Endothelial cell of umbilical vein (primary cell): ENCODE measurements around the gene CAMTA1. TPM values are rescaled to one million over a fixed set of nuclear protein-coding genes. Genes with fewer than 3 reads are reported as not detected.

ENCODE experiments used
- BruUV-seq: library from RNA; stranded (reverse); fragments of 400-500 nt; replicated peaks from 2 replicates; lab custom pipeline; 2021; lab: Mats Ljungman, UMichigan
- CTCF ChIA-PET: fragments of 300-600, 350-600 bp; sonication (Branson Sonifier 250); formaldehyde crosslinking; loops from one replicate; lab custom pipeline; 2021; ENCODE audit warnings: antibody characterized with exemption, inconsistent platforms; lab: Charles Lee
- POLR2A ChIA-PET: fragments of 300-600, 350-600 bp; sonication (Branson Sonifier 250); formaldehyde crosslinking; loops from one replicate; lab custom pipeline; 2021; ENCODE audit warnings: antibody characterized with exemption, inconsistent platforms; lab: Charles Lee
- DNase-seq: peaks from one replicate; pipeline ENCODE4 v3.0.0-alpha.2; 2011; ENCODE audit warnings: low read depth, low spot score
- FAIRE-seq: peaks from 2 replicates; lab custom pipeline; 2011; peaks lifted over from hg19 to GRCh38; lab: Jason Lieb, UNC
- H2AFZ ChIP-seq: 2 replicates; pipeline ENCODE4 v1.6.0; 2012; ENCODE audit warnings: low read depth, low read length, control low read depth, inconsistent platforms
- H3K27ac ChIP-seq: 2 replicates; pipeline ENCODE4 v1.5.1; 2011; ENCODE audit warnings: low read depth, mild to moderate bottlenecking, control low read depth, low read length, moderate library complexity; ENCODE audit not compliant: insufficient read depth
- H3K27me3 ChIP-seq, 2 experiments: 2 replicates each; pipeline versions ENCODE4 v1.6.0 to v1.6.1; 2011; ENCODE audit warnings: low read length in 2 of 2, mixed read lengths in 1 of 2; ENCODE audit not compliant: control insufficient read depth in 2 of 2, insufficient read depth in 2 of 2
- H3K36me3 ChIP-seq, 2 experiments: 2 replicates in 1 of 2; 3 replicates in 1 of 2; pipeline ENCODE4 v1.5.1; 2011; ENCODE audit warnings: low read length in 2 of 2, mild to moderate bottlenecking in 1 of 2, moderate library complexity in 1 of 2; ENCODE audit not compliant: control insufficient read depth in 2 of 2, insufficient read depth in 2 of 2; ENCODE audit errors: extremely low read depth in 1 of 2
- H3K4me1 ChIP-seq: 3 replicates; pipeline ENCODE4 v1.5.1; 2011; ENCODE audit warnings: mild to moderate bottlenecking, low read length; ENCODE audit not compliant: control insufficient read depth, insufficient read depth; ENCODE audit errors: extremely low read depth
- H3K4me2 ChIP-seq: 2 replicates; pipeline ENCODE4 v1.6.1; 2011; ENCODE audit warnings: low read length, control low read depth, mixed read lengths; ENCODE audit not compliant: insufficient read depth
- H3K4me3 ChIP-seq, 3 experiments: fragments of 200-600 bp in 1 of 3; sonication (generic), shearing (Covaris generic) in 1 of 3; replicated peaks in 1 of 3; 2 replicates each; pipeline ENCODE4 v1.5.1; 2011 to 2016; ENCODE audit warnings: control low read depth in 3 of 3, low read length in 3 of 3, mild to moderate bottlenecking in 2 of 3, inconsistent platforms in 1 of 3, low read depth in 1 of 3, moderate library complexity in 1 of 3; ENCODE audit not compliant: insufficient read depth in 1 of 3
- H3K79me2 ChIP-seq: 2 replicates; pipeline ENCODE4 v1.6.0; 2012; ENCODE audit warnings: low read length, inconsistent platforms; ENCODE audit not compliant: control insufficient read depth, insufficient read depth
- H3K9ac ChIP-seq: replicated peaks from 2 replicates; pipeline ENCODE3; 2011; ENCODE audit warnings: low read length, control low read depth; ENCODE audit not compliant: insufficient read depth; ENCODE audit errors: extremely low read depth
- H3K9me1 ChIP-seq: replicated peaks from 3 replicates; pipeline ENCODE4 v1.6.0; 2011; ENCODE audit warnings: mild to moderate bottlenecking, low read length; ENCODE audit not compliant: control insufficient read depth, insufficient read depth; ENCODE audit errors: extremely low read depth
- H3K9me3 ChIP-seq: replicated peaks from 2 replicates; pipeline ENCODE4 v1.5.1; 2012; ENCODE audit warnings: low read length, inconsistent platforms; ENCODE audit not compliant: control insufficient read depth, insufficient read depth
- H4K20me1 ChIP-seq: replicated peaks from 2 replicates; pipeline ENCODE3; 2011; ENCODE audit warnings: mild to moderate bottlenecking, low read length; ENCODE audit not compliant: control insufficient read depth, insufficient read depth; ENCODE audit errors: extremely low read depth
- EZH2 ChIP-seq: IDR thresholded peaks from 2 replicates; pipeline ENCODE4 v1.6.1; 2012; ENCODE audit warnings: borderline replicate concordance, low read depth, mild to moderate bottlenecking, moderate library complexity, low read length, inconsistent platforms; ENCODE audit not compliant: severe bottlenecking
- FOS ChIP-seq: IDR thresholded peaks from 2 replicates; pipeline ENCODE4 v1.6.1; 2011; ENCODE audit warnings: mild to moderate bottlenecking, low read length, moderate library complexity, borderline replicate concordance; ENCODE audit not compliant: insufficient read depth
- GATA2 ChIP-seq: IDR thresholded peaks from 2 replicates; pipeline ENCODE4 v1.7.0; 2011; ENCODE audit warnings: low read depth, mild to moderate bottlenecking, moderate library complexity, mixed read lengths, low read length; ENCODE audit not compliant: insufficient read length, insufficient read depth
- JUN ChIP-seq: IDR thresholded peaks from 2 replicates; pipeline ENCODE4 v1.6.1; 2011; ENCODE audit warnings: borderline replicate concordance, low read depth; ENCODE audit not compliant: insufficient read length, insufficient read depth
- MYC ChIP-seq: IDR thresholded peaks from one replicate; pipeline ENCODE4 v1.6.1; 2011; ENCODE audit warnings: mild to moderate bottlenecking, low read depth, low read length
- POLR2A ChIP-seq: IDR thresholded peaks from 2 replicates; pipeline ENCODE4 v1.6.1; 2012; ENCODE audit warnings: low read depth, mild to moderate bottlenecking, control low read depth, low read length
- POLR2AphosphoS5 ChIP-seq: IDR thresholded peaks from 2 replicates; pipeline ENCODE4 v1.6.1; 2012; ENCODE audit warnings: low read depth, mild to moderate bottlenecking, control low read depth, low read length, moderate library complexity; ENCODE audit not compliant: insufficient read depth
- dilution Hi-C: fragments of 300-500 bp; cut with MboI; formaldehyde crosslinking; loops from one replicate; pipeline ENCODE4 v1.15.0; 2019; ENCODE audit warnings: low sequenced_read_pairs; ENCODE audit not compliant: extremely low pct_ligation_motif_present
- intact Hi-C: fragments of 100-400 bp; cut with micrococcal nuclease; formaldehyde crosslinking; loops from one replicate; pipeline ENCODE4 v1.10.0; 2022
- polyA plus RNA-seq, 4 experiments: library from polyadenylated mRNA; depleted of rRNA in 3 of 4; stranded (reverse) in 3 of 4; unstranded in 1 of 4; fragments of >200 nt; gene quantifications; 2 replicates each; pipeline versions ENCODE4 v1.2.1 to v1.2.3, GENCODE V29; 2011 to 2012; ENCODE audit warnings: missing spikeins in 1 of 4
- total RNA-seq: library from RNA; stranded (reverse); gene quantifications from 2 replicates; pipeline ENCODE4 v1.2.3, GENCODE V29; 2021
- TF ChIP-seq, protein P1 (sequence below), 2 donors: IDR thresholded peaks; 1 replicate in 1 of 2; 2 replicates in 1 of 2; pipeline ENCODE4 v1.5.1; 2011; ENCODE audit warnings: low read length in 2 of 2, mild to moderate bottlenecking in 2 of 2, moderate library complexity in 2 of 2, control low read depth in 1 of 2, inconsistent platforms in 1 of 2, low read depth in 1 of 2; ENCODE audit not compliant: insufficient read depth in 1 of 2; ENCODE audit errors: extremely low read depth in 1 of 2
- TF ChIP-seq, protein P2 (sequence below): IDR thresholded peaks from 2 replicates; pipeline ENCODE4 v1.6.1; 2011; ENCODE audit not compliant: insufficient read depth, insufficient read length

CAMTA1 gene
- total and polyA plus RNA-seq, 2 donors (not counting 3 experiments of a cell fraction or from before 2014, with no cell fraction given), result 50.8 to 92.7 TPM

DNA sequence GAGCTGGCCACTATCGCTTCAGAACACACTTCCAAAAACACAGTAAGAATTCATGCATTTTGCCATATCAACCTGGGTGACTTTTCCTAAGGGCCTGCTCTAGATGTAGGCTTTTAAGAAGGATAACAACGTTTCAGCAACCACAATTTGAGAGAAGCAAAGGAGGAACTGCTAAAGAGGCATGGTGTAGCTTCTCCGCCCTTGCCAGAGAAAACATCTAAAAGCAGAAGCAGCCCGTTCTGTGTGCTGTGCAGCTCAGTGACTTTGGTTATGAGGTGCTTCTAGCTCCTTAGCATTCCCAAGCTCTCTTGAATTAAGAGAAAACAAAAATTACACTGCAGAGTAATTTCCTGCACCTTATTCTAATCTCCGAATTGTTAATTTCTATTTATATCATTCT is 1001.5 kb downstream of the CAMTA1 start:
- no peak overlapping the region for H3K9ac ChIP-seq
- peaks cover 2% of the 10 kb centered on the region for H3K9me3 ChIP-seq
- no peaks in the 10 kb centered on the region for H3K27me3 ChIP-seq
- H3K27ac ChIP-seq, result no peak overlapping the region
- intact Hi-C loops (no loop called here), dilution Hi-C loops (no loop called here)
- H3K4me2 ChIP-seq, result no peak overlapping the region
- no peaks in the 10 kb centered on the region for H3K36me3 ChIP-seq
- H2AFZ ChIP-seq, result no peak overlapping the region
- H3K79me2 ChIP-seq, result no peaks in the 10 kb centered on the region
- POLR2A ChIA-PET, result interaction anchor here (0.6 kb wide), 1 partner anchor 12 kb away, joined by 12 read pairs; no protein-coding TSS in a partner anchor
- CTCF ChIA-PET, result interaction anchor here (1.6 kb wide), 1 partner anchor 24 kb away, joined by 3 read pairs; no protein-coding TSS in a partner anchor
- no peak overlapping the region for H3K4me3 ChIP-seq
- DNase-seq (no peak), FAIRE-seq (no peak)
- no peaks in the 10 kb centered on the region for H4K20me1 ChIP-seq
- BruUV-seq, result no TSS peak
- peaks cover 6% of the 10 kb centered on the region for H3K4me1 ChIP-seq
- H3K9me1 ChIP-seq, result no peaks in the 10 kb centered on the region
- TF ChIP-seq, protein P1, sequence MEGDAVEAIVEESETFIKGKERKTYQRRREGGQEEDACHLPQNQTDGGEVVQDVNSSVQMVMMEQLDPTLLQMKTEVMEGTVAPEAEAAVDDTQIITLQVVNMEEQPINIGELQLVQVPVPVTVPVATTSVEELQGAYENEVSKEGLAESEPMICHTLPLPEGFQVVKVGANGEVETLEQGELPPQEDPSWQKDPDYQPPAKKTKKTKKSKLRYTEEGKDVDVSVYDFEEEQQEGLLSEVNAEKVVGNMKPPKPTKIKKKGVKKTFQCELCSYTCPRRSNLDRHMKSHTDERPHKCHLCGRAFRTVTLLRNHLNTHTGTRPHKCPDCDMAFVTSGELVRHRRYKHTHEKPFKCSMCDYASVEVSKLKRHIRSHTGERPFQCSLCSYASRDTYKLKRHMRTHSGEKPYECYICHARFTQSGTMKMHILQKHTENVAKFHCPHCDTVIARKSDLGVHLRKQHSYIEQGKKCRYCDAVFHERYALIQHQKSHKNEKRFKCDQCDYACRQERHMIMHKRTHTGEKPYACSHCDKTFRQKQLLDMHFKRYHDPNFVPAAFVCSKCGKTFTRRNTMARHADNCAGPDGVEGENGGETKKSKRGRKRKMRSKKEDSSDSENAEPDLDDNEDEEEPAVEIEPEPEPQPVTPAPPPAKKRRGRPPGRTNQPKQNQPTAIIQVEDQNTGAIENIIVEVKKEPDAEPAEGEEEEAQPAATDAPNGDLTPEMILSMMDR (IDR thresholded peaks at IDR 0.05; ENCODE audit: extremely low read depth in 1 of 2, insufficient read depth in 1 of 2, low read depth in 1 of 2, low read length in 2 of 2), result no peak
- TF ChIP-seq POLR2A, result no peak
- no peak for TF ChIP-seq EZH2
- TF ChIP-seq MYC, result no peak
- TF ChIP-seq FOS, result no peak
- TF ChIP-seq, protein P2, sequence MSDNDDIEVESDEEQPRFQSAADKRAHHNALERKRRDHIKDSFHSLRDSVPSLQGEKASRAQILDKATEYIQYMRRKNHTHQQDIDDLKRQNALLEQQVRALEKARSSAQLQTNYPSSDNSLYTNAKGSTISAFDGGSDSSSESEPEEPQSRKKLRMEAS, result no peak
- no peak for TF ChIP-seq JUN
- TF ChIP-seq GATA2, result no peak
- no peak for TF ChIP-seq POLR2AphosphoS5
